HG02678 (cell line): ENCODE measurements around the gene LCTL.
"Not testable (repeated sequence)": the region's sequence is repeated elsewhere in the genome, so short reads cannot be mapped to it uniquely, and the experiment has no call there.

ENCODE experiments used
- ATAC-seq: cut with Tn5 transposase; IDR thresholded peaks from one replicate; pipeline ENCODE4 v1.9.1; 2021; ENCODE audit warnings: mild to moderate bottlenecking, moderate library complexity; ENCODE audit not compliant: unreplicated experiment

The LCTL gene

DNA sequence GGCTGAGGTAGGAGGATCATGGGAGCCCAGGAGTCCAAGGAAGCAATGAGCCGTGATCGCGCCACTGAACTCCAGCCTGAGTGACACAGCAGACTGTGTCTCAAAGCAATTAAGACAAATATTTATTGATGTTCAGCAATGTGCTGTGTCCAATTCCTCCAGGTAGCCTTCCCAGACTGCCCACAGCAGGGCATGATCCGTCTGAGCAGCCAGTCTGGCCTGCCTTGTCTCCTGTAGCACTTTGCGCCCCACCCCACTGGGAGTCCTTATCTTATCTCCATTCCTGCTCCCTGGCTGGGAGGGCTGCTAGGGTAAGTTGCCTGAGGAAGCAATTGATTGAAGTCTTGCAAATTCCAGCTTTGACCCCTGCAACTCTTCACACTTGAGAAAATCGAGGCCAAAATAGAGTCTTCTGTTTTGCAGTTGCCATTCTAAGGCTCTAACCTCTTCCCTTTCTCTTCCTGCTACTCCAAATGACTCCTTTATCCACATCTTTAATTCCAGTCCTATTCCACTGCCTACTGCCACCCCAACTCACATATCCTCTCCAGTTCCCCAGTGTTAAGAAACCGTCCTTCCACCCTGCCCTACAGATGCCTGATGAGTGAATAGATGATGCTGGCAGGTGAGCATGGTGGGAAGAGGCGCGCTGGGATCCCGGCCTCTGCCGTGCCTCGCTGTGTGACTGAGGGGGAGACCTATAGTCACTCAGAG, 26.9 kb upstream of the LCTL start:
- ATAC-seq = no peak

GRCh38 chr15:66591322-66591862, 25.6 kb upstream of the LCTL start:
- ATAC-seq = no peak

DNA sequence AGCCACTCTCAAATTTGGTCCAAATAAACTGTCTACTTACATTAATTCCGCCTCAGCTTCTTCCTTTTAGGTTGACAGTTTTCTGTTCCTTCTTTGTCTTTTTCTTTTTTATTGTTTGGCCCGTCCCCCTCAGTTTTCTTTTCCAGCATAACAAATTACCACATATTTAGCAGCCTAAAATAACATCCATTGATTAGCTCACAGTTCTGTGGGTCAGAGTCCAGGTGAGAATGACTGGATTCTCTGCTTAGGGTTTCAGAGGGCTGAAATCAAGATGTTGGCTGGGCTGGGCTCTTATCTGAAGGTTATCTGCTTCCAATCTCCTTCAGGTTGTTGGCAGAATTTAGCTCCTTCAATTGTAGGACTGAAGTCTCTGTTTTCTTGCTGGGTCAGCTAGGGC, 24.6 kb upstream of the LCTL start:
- no peak for ATAC-seq

DNA sequence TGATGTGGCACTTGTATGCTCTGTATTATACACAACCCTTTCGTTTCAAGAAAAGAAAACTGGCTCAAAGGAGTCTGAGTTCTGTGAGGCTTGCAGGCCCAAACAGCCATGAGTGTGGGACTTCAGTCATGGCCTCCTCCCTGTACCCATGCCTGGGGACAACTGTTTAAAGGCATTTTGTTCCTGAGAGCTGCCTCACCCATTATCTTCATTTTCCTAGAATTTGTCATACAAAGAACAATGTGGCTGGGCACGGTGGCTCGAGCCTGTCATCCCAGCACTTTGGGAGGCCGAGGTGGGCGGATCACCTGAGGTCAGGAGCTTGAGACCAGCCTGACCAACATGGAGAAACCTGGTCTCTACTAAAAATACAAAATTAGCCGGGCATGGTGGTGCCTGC, 23.6 kb upstream of the LCTL start:
- ATAC-seq = not testable (repeated sequence)

- no peak for ATAC-seq
Measured at GRCh38 chr15:66588971-66589370, 23.2 kb upstream of the LCTL start.

DNA sequence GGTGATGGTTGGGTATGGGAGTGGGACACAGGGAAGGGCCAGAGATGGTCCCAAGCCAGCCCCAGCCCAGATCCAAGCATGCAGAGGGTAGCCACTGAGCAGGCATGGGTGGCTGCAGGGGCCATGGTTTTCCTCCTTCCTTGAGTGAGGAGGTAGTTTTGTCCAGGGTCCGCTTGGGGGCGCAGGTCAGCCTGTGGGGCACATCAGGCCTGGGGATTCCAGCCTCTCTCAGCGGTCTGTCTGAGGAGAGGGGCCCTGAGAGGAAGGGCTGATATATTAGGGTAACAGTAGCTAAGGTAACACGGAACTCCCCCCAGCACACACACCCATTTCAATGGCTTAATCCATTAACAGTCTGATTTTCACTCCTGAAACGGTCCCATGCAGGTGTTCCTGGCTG, 22.7 kb upstream of the LCTL start:
- ATAC-seq = no peak

- no peak for ATAC-seq
Measured at GRCh38 chr15:66587749-66588148, 22.0 kb upstream of the LCTL start.

DNA sequence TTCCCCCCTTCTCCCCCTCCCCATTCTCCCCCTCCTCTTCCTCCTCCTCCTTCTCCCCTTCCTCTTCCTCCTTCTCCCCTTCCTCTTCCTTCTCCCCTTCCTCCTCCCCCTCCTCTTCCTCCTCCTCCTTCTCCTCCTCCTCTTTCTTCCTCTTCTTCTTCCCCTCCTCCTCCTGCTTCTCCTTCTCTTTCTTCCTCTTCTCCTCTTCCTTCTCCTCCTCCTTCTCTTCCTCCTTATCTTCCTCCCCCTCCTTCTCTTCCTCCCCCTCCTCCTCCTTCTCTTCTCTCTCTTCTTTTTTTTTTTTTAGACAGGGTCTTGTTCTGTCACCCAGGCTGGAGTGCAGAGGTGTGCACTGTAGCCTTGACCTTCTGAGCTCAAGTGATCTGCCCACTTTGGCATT, 21.2 kb upstream of the LCTL start:
- ATAC-seq = no peak

DNA sequence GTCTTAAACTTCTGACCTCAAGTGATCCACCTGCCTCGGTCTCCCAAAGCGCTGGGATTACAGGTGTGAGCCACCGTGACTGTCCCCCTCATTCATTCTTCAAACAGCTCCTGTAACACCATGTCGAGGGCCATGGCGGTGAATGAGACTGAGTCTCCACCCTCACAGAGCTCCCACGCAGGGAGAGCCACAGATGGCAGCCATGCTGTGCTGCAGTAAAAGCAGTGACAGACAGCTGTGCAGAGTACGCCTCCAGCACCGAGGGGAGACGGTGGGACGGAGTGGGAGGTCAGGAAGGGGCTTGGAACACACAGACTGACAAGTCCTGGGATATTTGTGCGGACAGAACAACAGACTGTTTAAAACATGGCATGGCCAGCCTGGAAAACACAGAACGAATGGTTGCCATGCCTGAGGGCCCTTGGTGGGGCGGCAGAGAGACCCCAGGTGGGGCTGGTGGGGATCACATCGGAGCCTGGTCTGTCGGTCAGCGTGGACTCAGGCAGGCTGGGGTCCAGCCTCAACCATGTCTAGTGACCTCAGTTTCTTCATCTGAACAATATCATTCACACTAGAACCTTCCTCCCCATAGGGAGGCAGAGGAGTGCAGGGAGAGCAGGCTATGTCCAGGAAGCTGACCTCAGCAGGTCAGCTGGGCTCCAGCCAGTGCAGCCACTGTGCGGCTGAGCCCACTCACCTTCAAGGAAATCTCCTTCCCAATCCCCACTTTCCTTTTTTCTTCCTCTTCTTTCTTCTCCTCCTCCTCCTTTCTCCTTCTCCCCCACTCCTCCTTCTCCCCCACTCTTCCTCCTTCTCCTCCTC, 20.6 kb upstream of the LCTL start:
- no peak for ATAC-seq

GRCh38 chr15:66581972-66582537, 16.3 kb upstream of the LCTL start:
- no peak for ATAC-seq

DNA sequence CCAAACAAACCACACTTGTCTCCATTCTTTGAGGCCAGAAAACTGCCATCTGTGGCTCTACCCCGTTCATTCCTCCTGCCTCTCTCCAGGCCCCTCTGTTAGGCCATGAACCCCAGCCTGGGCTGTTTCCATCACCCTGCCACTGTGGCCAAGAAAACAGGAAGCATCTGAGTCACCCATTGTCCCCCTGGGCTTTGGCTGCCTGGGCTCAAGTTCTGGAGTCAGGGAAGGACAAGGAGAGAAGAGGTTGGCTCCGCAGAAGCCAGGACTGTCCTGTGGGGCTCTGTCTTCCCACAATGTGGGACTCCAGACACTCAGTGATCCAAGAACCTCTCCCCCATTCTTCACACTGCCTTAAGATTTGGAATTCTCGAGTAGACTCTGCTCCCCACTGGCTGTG, 14.8 kb upstream of the LCTL start:
- no peak for ATAC-seq

GRCh38 chr15:66578286-66578875, 12.6 kb upstream of the LCTL start:
- ATAC-seq = no peak

DNA sequence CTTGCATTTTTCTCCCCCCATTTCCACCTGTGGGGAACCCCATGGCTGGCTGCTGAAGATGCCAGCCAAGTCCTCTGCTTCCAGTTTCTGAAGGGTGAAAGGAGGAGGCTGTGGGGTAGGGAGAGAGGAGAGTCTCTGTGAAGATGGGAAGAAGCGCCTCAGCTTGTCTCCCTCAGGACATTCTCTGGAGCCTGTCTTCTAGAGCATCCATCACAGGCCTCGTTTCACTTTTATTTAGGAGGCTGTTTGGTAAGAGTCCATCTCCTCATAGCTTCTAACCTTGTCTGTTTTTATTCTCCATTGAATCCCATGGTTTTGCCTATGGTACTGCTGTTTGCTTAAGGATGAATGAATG, 8.8 kb upstream of the LCTL start:
- ATAC-seq = no peak

DNA sequence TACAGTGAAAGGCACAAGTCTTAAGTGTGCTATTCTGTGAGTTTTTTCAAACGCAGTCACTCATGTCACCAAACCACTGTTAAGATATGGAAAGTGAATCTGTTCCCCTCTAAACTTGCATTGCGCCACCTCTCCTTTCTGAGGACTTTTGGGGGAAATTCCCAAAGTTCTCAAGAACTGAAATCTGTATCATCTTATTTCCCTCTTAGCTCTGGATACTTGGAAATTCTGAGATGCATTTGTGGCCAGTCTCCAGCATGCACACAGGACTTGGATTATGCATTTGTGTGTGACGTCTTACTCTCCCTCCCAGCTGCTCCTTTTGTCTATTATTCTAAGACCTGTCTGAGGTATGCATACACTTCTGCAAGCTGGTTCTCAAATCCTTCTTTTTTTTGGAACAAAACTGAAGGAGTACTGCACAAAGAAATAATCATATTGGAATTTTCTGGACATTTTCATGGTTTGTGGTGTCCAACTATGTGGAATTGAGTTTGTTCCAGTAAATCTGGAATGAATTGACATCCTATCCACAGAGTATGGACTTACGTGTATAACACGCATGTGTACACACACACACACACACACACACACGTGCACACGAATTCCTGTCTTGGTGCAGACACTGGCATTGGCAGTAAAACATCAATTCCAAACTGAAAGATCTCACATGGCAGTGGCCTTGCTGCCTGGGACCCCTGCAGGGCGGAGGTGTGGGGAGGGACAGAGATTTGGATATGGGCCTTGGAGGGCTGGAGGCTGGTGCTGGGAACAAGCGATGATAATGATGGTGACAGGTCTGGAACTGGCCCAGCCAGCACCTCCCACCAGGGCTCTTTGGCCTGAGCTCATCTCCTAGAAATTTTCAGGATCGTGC, 8.2 kb upstream of the LCTL start:
- ATAC-seq = no peak

DNA sequence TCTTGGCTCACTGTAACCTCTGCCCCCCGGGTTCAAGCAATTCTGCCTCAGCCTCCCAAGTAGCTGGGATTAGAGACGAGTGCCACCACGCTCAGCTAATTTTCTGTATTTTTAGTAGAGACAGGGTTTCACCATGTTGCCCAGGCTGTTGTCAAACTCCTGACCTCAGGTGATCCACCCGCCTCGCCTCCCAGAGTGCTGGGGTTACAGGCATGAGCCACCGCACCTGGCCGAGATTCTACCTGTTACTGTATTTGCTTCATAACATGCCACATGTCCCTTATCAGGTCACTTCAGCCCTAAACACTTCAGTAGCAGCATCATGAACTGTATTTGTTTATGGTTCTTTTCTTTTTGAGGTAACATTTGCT, 7.5 kb upstream of the LCTL start:
- ATAC-seq = no peak

DNA sequence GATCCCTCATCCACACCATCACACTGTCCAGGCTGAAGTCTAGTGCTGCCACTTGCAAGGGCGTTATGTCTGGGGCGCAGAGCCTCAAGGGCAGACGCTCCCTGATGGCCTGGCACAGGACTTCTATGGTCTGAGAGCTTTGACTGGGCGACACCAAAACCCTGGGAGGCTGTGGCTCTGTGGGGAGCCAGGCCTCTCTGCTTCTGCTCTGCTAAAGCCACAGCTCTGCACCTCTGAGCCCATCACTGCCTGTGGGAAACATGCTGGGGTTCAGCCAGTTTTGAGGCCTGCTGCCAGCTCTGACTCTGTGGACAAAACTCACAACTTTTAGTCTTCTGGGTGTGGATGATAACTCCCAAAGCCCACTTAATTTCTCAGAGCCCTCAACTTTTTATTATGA, 6.3 kb upstream of the LCTL start:
- ATAC-seq = no peak

- ATAC-seq = no peak
Measured at GRCh38 chr15:66570842-66571478, 5.2 kb upstream of the LCTL start.

DNA sequence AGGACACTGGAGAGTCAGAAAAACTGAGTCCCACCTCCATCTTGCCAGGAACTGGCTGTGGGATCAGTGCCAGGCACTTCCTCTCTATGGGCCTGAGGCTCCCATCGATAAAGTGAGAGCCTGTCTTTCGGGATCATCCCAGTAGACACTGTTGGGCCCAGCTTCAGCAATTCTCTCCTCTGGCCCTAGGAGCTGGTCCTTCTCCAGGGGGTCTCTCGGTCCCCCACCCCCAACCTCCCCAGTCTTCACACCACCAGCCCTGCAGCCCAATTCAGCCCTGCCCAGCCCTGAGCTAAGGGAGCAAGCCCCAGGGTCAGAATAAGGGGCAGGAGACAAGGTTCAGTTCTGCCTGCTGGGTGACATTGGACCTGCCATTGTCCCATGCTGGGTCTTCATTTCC, 4.5 kb upstream of the LCTL start:
- ATAC-seq = no peak

DNA sequence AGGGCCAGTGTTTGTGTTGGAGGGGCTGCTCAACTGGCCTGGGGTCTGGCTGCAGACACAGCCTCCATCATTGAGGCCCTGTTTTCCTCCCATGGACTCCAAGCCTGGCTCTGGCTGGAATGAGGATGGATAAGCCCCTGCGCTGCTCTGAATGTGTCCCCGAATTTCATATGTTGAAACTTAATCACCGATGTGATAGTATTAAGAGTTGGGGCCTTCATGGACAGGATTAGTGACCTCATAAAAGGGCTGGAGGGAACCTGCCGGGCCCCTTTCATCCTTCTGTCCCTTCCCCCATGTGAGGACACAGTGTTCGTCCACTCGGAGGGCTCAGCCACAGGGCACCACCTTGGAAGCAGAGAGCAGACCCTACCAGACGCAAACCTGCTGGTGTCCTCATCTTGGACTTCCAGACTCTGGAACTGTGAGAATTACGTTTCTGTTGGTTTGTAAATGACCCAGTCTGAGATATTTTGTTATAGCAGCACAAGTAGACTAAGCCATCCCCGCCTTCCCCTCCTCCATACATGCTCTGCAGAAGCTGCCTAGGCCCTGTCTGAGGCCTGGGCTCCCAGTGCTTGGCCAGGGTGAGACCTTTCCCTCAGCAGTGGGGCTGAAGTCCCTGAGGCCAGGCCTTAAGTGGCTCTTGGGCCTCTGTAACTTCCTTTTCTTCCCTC, 3.8 kb upstream of the LCTL start:
- no peak for ATAC-seq

GRCh38 chr15:66567897-66568296, 2.1 kb upstream of the LCTL start:
- no peak for ATAC-seq
